HEK293 (cell line): ENCODE results near the gene FAM199X.

Experiments
- CTCF ChIA-PET: fragments of 350-600 bp; formaldehyde crosslinking; extraction: SDS; loops from one replicate; lab custom pipeline; 2021; ENCODE audit warnings: antibody characterized with exemption; lab: Yijun Ruan, JAX
- POLR2A ChIA-PET: fragments of 300-600 bp; formaldehyde crosslinking; extraction: SDS; loops from one replicate; lab custom pipeline; 2020; ENCODE audit warnings: antibody characterized with exemption, inconsistent platforms; lab: Yijun Ruan, JAX
- H3K27ac ChIP-seq: fragments of 200-500 bp; sonication (Bioruptor generic); 2 replicates; pipeline ENCODE4 v1.5.1; 2014; ENCODE audit warnings: low read depth, low read length, control low read depth, inconsistent platforms; ENCODE audit errors: extremely low read depth
- H3K36me3 ChIP-seq, 2 experiments: fragments of 200-500 bp in 1 of 2; sonication (Bioruptor generic) in 1 of 2; 1 replicate in 1 of 2; 2 replicates in 1 of 2; pipeline ENCODE4 v1.5.1; 2014 to 2017; ENCODE audit warnings: inconsistent platforms in 2 of 2, low read length in 2 of 2; ENCODE audit not compliant: control insufficient read depth in 2 of 2, insufficient read depth in 1 of 2
- H3K4me1 ChIP-seq: fragments of 200-500 bp; sonication (Bioruptor generic); 2 replicates; pipeline ENCODE4 v1.5.1; 2014; ENCODE audit warnings: mild to moderate bottlenecking, low read length, inconsistent platforms; ENCODE audit not compliant: control insufficient read depth, insufficient read depth
- H3K4me3 ChIP-seq: 2 replicates; pipeline ENCODE4 v1.5.1; 2011; ENCODE audit warnings: low read depth, mild to moderate bottlenecking, control low read depth, low read length, moderate library complexity
- H3K9me3 ChIP-seq: fragments of 200-500 bp; sonication (Bioruptor generic); 2 replicates; pipeline ENCODE4 v1.5.1; 2014; ENCODE audit warnings: low read depth, low read length, inconsistent platforms; ENCODE audit not compliant: control insufficient read depth, insufficient read depth
- PRDM1 ChIP-seq: fragments of 450-650 bp; formaldehyde crosslinking; IDR thresholded peaks from 2 replicates; pipeline ENCODE4; 2016; ENCODE audit warnings: missing biosample characterization, missing genetic modification characterization
- ZBTB20 ChIP-seq: fragments of 450-650 bp; formaldehyde crosslinking; IDR thresholded peaks from 2 replicates; pipeline ENCODE4 v1.5.1; 2016; ENCODE audit warnings: missing biosample characterization, missing genetic modification characterization
- ZNF132 ChIP-seq: fragments of 450-650 bp; formaldehyde crosslinking; IDR thresholded peaks from 2 replicates; pipeline ENCODE4 v1.5.1; 2017; ENCODE audit warnings: missing biosample characterization, missing genetic modification characterization, borderline replicate concordance
- ZNF155 ChIP-seq: fragments of 450-650 bp; formaldehyde crosslinking; IDR thresholded peaks from 2 replicates; pipeline ENCODE4 v1.5.1; 2016; ENCODE audit warnings: missing biosample characterization, missing genetic modification characterization
- ZNF157 ChIP-seq: fragments of 450-650 bp; formaldehyde crosslinking; IDR thresholded peaks from 2 replicates; pipeline ENCODE4 v1.5.1; 2016; ENCODE audit warnings: missing biosample characterization, missing genetic modification characterization
- ZNF169 ChIP-seq: fragments of 450-650 bp; formaldehyde crosslinking; IDR thresholded peaks from 2 replicates; pipeline ENCODE4 v1.5.1; 2016; ENCODE audit warnings: missing biosample characterization, missing genetic modification characterization
- ZNF221 ChIP-seq: fragments of 450-650 bp; formaldehyde crosslinking; IDR thresholded peaks from 2 replicates; pipeline ENCODE4 v1.5.1; 2017; ENCODE audit warnings: missing biosample characterization, missing genetic modification characterization, borderline replicate concordance
- ZNF23 ChIP-seq: fragments of 450-650 bp; formaldehyde crosslinking; IDR thresholded peaks from 2 replicates; pipeline ENCODE4 v1.5.1; 2016; ENCODE audit warnings: missing biosample characterization, missing genetic modification characterization, borderline replicate concordance
- ZNF555 ChIP-seq: fragments of 450-650 bp; formaldehyde crosslinking; conservative IDR thresholded peaks from 2 replicates; pipeline ENCODE4 v1.5.1; 2017; ENCODE audit warnings: missing biosample characterization, mild to moderate bottlenecking, missing genetic modification characterization, inconsistent platforms
- ZNF585B ChIP-seq: fragments of 450-650 bp; formaldehyde crosslinking; IDR thresholded peaks from 2 replicates; pipeline ENCODE4 v1.5.1; 2016; ENCODE audit warnings: missing biosample characterization, missing genetic modification characterization
- ZNF610 ChIP-seq: fragments of 450-650 bp; formaldehyde crosslinking; IDR thresholded peaks from 2 replicates; pipeline ENCODE4 v1.5.1; 2016; ENCODE audit warnings: missing biosample characterization, missing genetic modification characterization, borderline replicate concordance
- ZNF654 ChIP-seq: fragments of 450-650 bp; formaldehyde crosslinking; IDR thresholded peaks from 2 replicates; pipeline ENCODE4 v1.5.1; 2016; ENCODE audit warnings: low read depth, missing biosample characterization, missing genetic modification characterization
- ZNF660 ChIP-seq: fragments of 450-650 bp; IDR thresholded peaks from 2 replicates; pipeline ENCODE4 v1.5.1; 2018; ENCODE audit warnings: missing biosample characterization, mild to moderate bottlenecking, missing genetic modification characterization
- ZNF707 ChIP-seq: fragments of 450-650 bp; formaldehyde crosslinking; IDR thresholded peaks from 2 replicates; pipeline ENCODE4 v1.5.1; 2016; ENCODE audit warnings: missing biosample characterization, missing genetic modification characterization
- ZNF843 ChIP-seq: fragments of 450-650 bp; formaldehyde crosslinking; IDR thresholded peaks from 2 replicates; pipeline ENCODE4 v1.5.1; 2016; ENCODE audit warnings: missing biosample characterization, missing genetic modification characterization
- TF ChIP-seq, protein P1 (sequence below): fragments of 450-650 bp; formaldehyde crosslinking; IDR thresholded peaks from 2 replicates; pipeline ENCODE4 v1.5.1; 2016; ENCODE audit warnings: missing biosample characterization, missing genetic modification characterization, low read depth
- TF ChIP-seq, protein P2 (sequence below): fragments of 450-650 bp; formaldehyde crosslinking; IDR thresholded peaks from 2 replicates; pipeline ENCODE4; 2016; ENCODE audit warnings: missing biosample characterization, missing genetic modification characterization
- TF ChIP-seq, protein P3 (sequence below): fragments of 450-650 bp; formaldehyde crosslinking; IDR thresholded peaks from 2 replicates; pipeline ENCODE4 v1.5.1; 2016; ENCODE audit warnings: missing biosample characterization, missing genetic modification characterization

FAM199X gene

DNA sequence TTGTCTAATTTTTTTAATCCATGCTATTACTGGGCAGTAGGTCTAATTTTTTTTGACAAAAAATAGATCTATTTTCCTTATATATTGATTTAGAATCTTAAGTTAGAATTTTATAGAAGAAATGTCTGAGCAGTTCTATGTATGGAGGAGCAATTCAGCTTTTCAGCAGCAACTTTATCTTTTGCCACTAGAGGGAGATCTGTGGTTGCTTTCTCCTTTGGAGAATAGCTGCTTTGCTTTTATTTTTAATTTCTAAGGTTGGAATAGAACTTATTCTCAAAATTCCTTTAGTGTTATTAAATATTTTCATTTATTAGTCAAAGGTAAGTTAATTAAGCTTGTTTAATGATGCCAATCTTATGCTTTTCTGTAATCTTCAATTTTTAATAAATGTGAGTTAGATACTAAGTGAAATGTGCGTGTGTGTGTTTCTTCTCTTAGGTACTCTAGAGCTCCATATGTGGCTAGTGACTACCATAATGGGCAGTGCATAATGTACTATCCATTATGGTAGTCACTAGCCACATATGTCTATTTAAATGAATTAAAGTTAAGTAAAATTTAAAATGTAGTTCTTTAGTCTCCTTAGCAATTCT, 29.3 kb downstream of the FAM199X start:
- Histone ChIP-seq H3K36me3 (peaks cover 6 to 47% of the 10 kb centered on the region in 2 experiments), H3K4me1 (no peaks in the 10 kb centered on the region), H3K4me3 (no peak overlapping the region), H3K9me3 (no peaks in the 10 kb centered on the region), H3K27ac (no peak overlapping the region)
- ChIA-PET CTCF (interaction anchor here (0.6 to 6.9 kb wide), 38 partner anchors 9 to 995 kb away, joined by 3 to 113 read pairs (median 4); no protein-coding TSS in a partner anchor), POLR2A (no interaction called here)
- no peak for TF ChIP-seq ZNF221
- TF ChIP-seq, protein P1, sequence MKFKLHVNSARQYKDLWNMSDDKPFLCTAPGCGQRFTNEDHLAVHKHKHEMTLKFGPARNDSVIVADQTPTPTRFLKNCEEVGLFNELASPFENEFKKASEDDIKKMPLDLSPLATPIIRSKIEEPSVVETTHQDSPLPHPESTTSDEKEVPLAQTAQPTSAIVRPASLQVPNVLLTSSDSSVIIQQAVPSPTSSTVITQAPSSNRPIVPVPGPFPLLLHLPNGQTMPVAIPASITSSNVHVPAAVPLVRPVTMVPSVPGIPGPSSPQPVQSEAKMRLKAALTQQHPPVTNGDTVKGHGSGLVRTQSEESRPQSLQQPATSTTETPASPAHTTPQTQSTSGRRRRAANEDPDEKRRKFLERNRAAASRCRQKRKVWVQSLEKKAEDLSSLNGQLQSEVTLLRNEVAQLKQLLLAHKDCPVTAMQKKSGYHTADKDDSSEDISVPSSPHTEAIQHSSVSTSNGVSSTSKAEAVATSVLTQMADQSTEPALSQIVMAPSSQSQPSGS, result no peak
- TF ChIP-seq ZNF169 (tag by site-specific recombination), result no peak
- peak; percentile 60 for TF ChIP-seq ZNF654 (tag by site-specific recombination)
- TF ChIP-seq PRDM1 (tag by site-specific recombination), result 0 out of 2 replicates have a peak, but pooled peaks have one; percentile 32
- no peak for TF ChIP-seq ZNF843
- TF ChIP-seq ZNF555 (tag by site-specific recombination), result no peak

DNA sequence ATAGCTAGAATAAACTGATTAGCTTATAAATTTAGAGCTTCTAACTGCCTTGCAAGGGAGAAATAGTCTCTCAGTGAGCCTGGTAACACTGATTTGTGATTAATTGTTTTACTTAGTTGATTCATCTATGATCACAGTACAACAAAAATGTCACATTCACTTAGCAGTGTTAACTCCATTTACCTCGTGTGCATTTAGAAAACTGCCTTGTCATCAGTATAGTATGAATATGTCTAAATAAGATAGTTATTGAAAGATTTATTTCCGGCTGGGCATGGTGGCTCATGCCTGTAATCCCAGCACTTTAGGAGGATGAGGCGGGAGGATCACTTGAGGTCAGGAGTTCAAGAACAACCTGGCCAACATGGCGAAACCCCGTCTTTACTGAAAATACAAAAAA, 39.3 kb downstream of the FAM199X start:
- Histone ChIP-seq H3K27ac (no peak overlapping the region), H3K36me3 (peaks cover 0 to 22% of the 10 kb centered on the region in 2 experiments; a peak in 2 of 3 replicates), H3K9me3 (no peaks in the 10 kb centered on the region), H3K4me1 (no peaks in the 10 kb centered on the region), H3K4me3 (no peak overlapping the region)
- ChIA-PET CTCF (interaction anchor here (0.6 to 2.5 kb wide), 5 partner anchors 10 to 463 kb away, joined by 3 to 18 read pairs (median 3); no protein-coding TSS in a partner anchor), POLR2A (no interaction called here)
- TF ChIP-seq ZNF157 (tag by site-specific recombination) (no peak), ZNF660 (tag by site-specific recombination) (no peak), ZNF132 (tag by site-specific recombination) (no peak), ZNF155 (tag by site-specific recombination) (no peak), ZNF707 (tag by site-specific recombination) (no peak), PRDM1 (tag by site-specific recombination) (no peak), ZNF585B (tag by site-specific recombination) (no peak), ZNF610 (no peak), ZNF23 (tag by site-specific recombination) (no peak), ZBTB20 (no peak)
- TF ChIP-seq, protein P2, sequence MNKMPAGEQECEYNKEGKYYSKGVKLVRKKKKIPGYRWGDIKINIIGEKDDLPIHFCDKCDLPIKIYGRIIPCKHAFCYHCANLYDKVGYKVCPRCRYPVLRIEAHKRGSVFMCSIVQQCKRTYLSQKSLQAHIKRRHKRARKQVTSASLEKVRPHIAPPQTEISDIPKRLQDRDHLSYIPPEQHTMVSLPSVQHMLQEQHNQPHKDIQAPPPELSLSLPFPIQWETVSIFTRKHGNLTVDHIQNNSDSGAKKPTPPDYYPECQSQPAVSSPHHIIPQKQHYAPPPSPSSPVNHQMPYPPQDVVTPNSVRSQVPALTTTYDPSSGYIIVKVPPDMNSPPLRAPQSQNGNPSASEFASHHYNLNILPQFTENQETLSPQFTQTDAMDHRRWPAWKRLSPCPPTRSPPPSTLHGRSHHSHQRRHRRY (tag by site-specific recombination), result no peak
- TF ChIP-seq, protein P3, sequence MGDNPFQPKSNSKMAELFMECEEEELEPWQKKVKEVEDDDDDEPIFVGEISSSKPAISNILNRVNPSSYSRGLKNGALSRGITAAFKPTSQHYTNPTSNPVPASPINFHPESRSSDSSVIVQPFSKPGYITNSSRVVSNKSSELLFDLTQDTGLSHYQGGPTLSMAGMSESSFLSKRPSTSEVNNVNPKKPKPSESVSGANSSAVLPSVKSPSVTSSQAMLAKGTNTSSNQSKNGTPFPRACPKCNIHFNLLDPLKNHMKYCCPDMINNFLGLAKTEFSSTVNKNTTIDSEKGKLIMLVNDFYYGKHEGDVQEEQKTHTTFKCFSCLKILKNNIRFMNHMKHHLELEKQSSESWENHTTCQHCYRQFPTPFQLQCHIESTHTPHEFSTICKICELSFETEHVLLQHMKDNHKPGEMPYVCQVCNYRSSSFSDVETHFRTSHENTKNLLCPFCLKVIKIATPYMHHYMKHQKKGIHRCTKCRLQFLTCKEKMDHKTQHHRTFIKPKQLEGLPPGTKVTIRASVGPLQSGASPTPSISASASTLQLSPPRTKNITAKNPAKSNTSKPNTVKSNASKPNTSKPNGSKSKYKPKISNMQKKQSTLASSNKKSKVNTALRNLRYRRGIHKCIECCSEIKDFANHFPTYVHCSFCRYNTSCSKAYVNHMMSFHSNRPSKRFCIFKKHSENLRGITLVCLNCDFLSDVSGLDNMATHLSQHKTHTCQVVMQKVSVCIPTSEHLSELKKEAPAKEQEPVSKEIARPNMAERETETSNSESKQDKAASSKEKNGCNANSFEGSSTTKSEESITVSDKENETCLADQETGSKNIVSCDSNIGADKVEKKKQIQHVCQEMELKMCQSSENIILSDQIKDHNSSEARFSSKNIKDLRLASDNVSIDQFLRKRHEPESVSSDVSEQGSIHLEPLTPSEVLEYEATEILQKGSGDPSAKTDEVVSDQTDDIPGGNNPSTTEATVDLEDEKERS (tag by site-specific recombination), result no peak
